GM12878 (cell line): ENCODE measurements around the gene COL21A1. TPM values are rescaled to one million over a fixed set of nuclear protein-coding genes. Genes with fewer than 3 reads are reported as not detected.

Experiments used
- ATAC-seq: fragments of 200-7000 bp; cut with Tn5 transposase; 3 replicates; pipeline ENCODE4 v1.9.1; 2020; ENCODE audit warnings: mild to moderate bottlenecking, moderate library complexity
- BruUV-seq: library from RNA; stranded (reverse); fragments of 400-500 nt; replicated peaks from 2 replicates; lab custom pipeline; 2021; lab: Mats Ljungman, UMichigan
- CTCF ChIA-PET: fragments of 300-600 bp; sonication (Branson Sonifier 250); formaldehyde crosslinking; extraction: SDS; loops from one replicate; lab custom pipeline; 2021; ENCODE audit warnings: inconsistent platforms; lab: Yijun Ruan, JAX
- POLR2A ChIA-PET: fragments of 350-600 bp; formaldehyde crosslinking; extraction: SDS; loops from one replicate; lab custom pipeline; 2021; ENCODE audit warnings: inconsistent platforms; lab: Charles Lee
- RAD21 ChIA-PET: fragments of 300-600 bp; sonication (Branson Sonifier 250); formaldehyde crosslinking; loops from one replicate; lab custom pipeline; 2023; ENCODE audit warnings: antibody characterized with exemption; ENCODE audit not compliant: unreplicated experiment; lab: Charles Lee
- SMC1A ChIA-PET: fragments of 300-600 bp; sonication (Branson Sonifier 250); formaldehyde crosslinking; loops from one replicate; lab custom pipeline; 2023; ENCODE audit not compliant: unreplicated experiment, uncharacterized antibody; lab: Charles Lee
- DNase-seq: peaks from one replicate; pipeline ENCODE4 v3.0.0-alpha.2; 2011; ENCODE audit warnings: low read depth, low spot score
- FAIRE-seq: peaks from 3 replicates; lab custom pipeline; 2011; peaks lifted over from hg19 to GRCh38; lab: Jason Lieb, UNC
- H2AFZ ChIP-seq: 2 replicates; pipeline ENCODE4 v1.6.0; 2011; ENCODE audit warnings: low read depth, low read length, control low read depth; ENCODE audit not compliant: control insufficient read depth
- H3K27ac ChIP-seq: 2 replicates; pipeline ENCODE4 v1.5.1; 2011; ENCODE audit warnings: control low read depth; ENCODE audit not compliant: control insufficient read depth, insufficient read depth
- H3K27me3 ChIP-seq, 2 experiments: replicated peaks in 1 of 2; 2 replicates each; pipeline versions ENCODE4 v1.6.0 to v1.6.1; 2011; ENCODE audit warnings: low read length in 1 of 2; ENCODE audit not compliant: control insufficient read depth in 2 of 2, insufficient read depth in 2 of 2
- H3K36me3 ChIP-seq, 2 experiments: 2 replicates each; pipeline ENCODE4 v1.5.1; 2011; ENCODE audit warnings: low read length in 1 of 2; ENCODE audit not compliant: control insufficient read depth in 2 of 2, insufficient read depth in 2 of 2
- H3K4me1 ChIP-seq: 2 replicates; pipeline ENCODE4 v1.6.1; 2011; ENCODE audit warnings: mild to moderate bottlenecking, low read length, moderate library complexity, mixed read lengths; ENCODE audit not compliant: control insufficient read depth, insufficient read depth
- H3K4me2 ChIP-seq: 2 replicates; pipeline ENCODE4 v1.6.0; 2011; ENCODE audit warnings: control low read depth; ENCODE audit not compliant: control insufficient read depth, insufficient read depth
- H3K4me3 ChIP-seq: fragments of 200-600 bp; sonication (generic); 2 replicates; pipeline ENCODE4 v1.5.1; 2016
- H3K79me2 ChIP-seq: 2 replicates; pipeline ENCODE4 v1.6.0; 2011; ENCODE audit warnings: low read length; ENCODE audit not compliant: control insufficient read depth, insufficient read depth
- H3K9ac ChIP-seq: 2 replicates; pipeline ENCODE4 v1.8.0; 2011; ENCODE audit warnings: low read length, control low read depth, mixed read lengths; ENCODE audit not compliant: control insufficient read depth, insufficient read depth
- H3K9me3 ChIP-seq: replicated peaks from 3 replicates; pipeline ENCODE4 v1.5.1; 2011; ENCODE audit warnings: mild to moderate bottlenecking, low read length; ENCODE audit not compliant: control insufficient read depth, insufficient read depth
- H4K20me1 ChIP-seq: 2 replicates; pipeline ENCODE4 v1.6.0; 2011; ENCODE audit not compliant: control insufficient read depth, insufficient read depth
- ATF3 ChIP-seq: IDR thresholded peaks from 2 replicates; pipeline ENCODE4 v1.6.1; 2011; ENCODE audit warnings: low read depth, mild to moderate bottlenecking, low read length, moderate library complexity, borderline replicate concordance; ENCODE audit errors: extremely low read depth
- CEBPB ChIP-seq, 2 experiments: fragments of 150-350 bp in 1 of 2; IDR thresholded peaks; 2 replicates each; pipeline ENCODE4 v1.6.1; 2012 to 2014; ENCODE audit warnings: low read depth in 2 of 2, low read length in 2 of 2, borderline replicate concordance in 1 of 2, inconsistent platforms in 1 of 2
- CHD2 ChIP-seq: IDR thresholded peaks from 2 replicates; pipeline ENCODE4 v1.6.1; 2011; ENCODE audit warnings: low read depth, low read length, improper control_type of control experiment, borderline replicate concordance
- CREB1 ChIP-seq: IDR thresholded peaks from 2 replicates; pipeline ENCODE4 v1.6.1; 2012; ENCODE audit warnings: low read depth, mild to moderate bottlenecking, inconsistent platforms
- GATAD2B ChIP-seq: fragments of 450-650 bp; conservative IDR thresholded peaks from 2 replicates; pipeline ENCODE4 v1.6.1; 2017; ENCODE audit warnings: low read depth, mild to moderate bottlenecking, moderate library complexity
- KDM1A ChIP-seq: fragments of 200-600 bp; sonication (generic); IDR thresholded peaks from 2 replicates; pipeline ENCODE4 v1.6.1; 2016; ENCODE audit warnings: borderline replicate concordance
- KLF5 ChIP-seq: fragments of 450-650 bp; IDR thresholded peaks from 2 replicates; pipeline ENCODE4 v1.6.1; 2014; ENCODE audit warnings: mild to moderate bottlenecking; ENCODE audit not compliant: partially characterized antibody
- NR2F1 ChIP-seq: fragments of 450-650 bp; conservative IDR thresholded peaks from 2 replicates; pipeline ENCODE4 v1.6.1; 2017; ENCODE audit warnings: mild to moderate bottlenecking
- PKNOX1 ChIP-seq: fragments of 450-650 bp; IDR thresholded peaks from 2 replicates; pipeline ENCODE4 v1.6.1; 2016; ENCODE audit warnings: mild to moderate bottlenecking
- RBBP5 ChIP-seq: fragments of 200-600 bp; sonication (generic); conservative IDR thresholded peaks from 2 replicates; pipeline ENCODE4 v1.6.1; 2016
- STAT3 ChIP-seq: IDR thresholded peaks from 2 replicates; pipeline ENCODE4 v1.6.1; 2011; ENCODE audit warnings: low read depth, low read length, improper control_type of control experiment
- SUZ12 ChIP-seq: fragments of 200-600 bp; sonication (generic); IDR thresholded peaks from one replicate; pipeline ENCODE4 v1.6.1; 2018; ENCODE audit warnings: antibody characterized with exemption, mild to moderate bottlenecking; ENCODE audit not compliant: unreplicated experiment
- TARDBP ChIP-seq: IDR thresholded peaks from 2 replicates; pipeline ENCODE4 v1.6.1; 2016; ENCODE audit warnings: borderline replicate concordance
- whole genome bisulfite sequencing: methylation state at CpG from one replicate; pipeline ENCODE4 v1.1.6; 2016; ENCODE audit warnings: low lambda C conversion rate; ENCODE audit not compliant: insufficient replicate concordance, insufficient coverage; ENCODE audit errors: missing lambda C conversion rate; 5-methylcytosine and 5-hydroxymethylcytosine counted together
- in situ Hi-C: fragments of 300-500 bp; cut with MboI; formaldehyde crosslinking; loops from 9 replicates; pipeline ENCODE4 v1.14.3; 2018; ENCODE audit warnings: mixed read lengths
- intact Hi-C: fragments of 100-400 bp; cut with micrococcal nuclease; formaldehyde crosslinking; loops from one replicate; pipeline ENCODE4 v1.14.2; 2022; ENCODE audit not compliant: unreplicated experiment
- polyA plus RNA-seq, 11 experiments: library from polyadenylated mRNA; depleted of rRNA in 4 of 11; unstranded in 6 of 11; stranded (reverse) in 5 of 11; fragments of >200 nt; fragmentation: Nextera tagmentation in 4 of 11; fragmentation: Illumina TruSeq in 1 of 11; extraction: Ambion mirVana in 4 of 11; extraction: Trizol in 1 of 11; gene quantifications; 1 replicate in 1 of 11; 2 replicates in 10 of 11; pipeline versions ENCODE4 v1.2.1 to v1.2.3, GENCODE V29; 2011 to 2016; ENCODE audit warnings: inconsistent platforms in 2 of 11, missing spikeins in 2 of 11, low read depth in 1 of 11
- total RNA-seq, 4 experiments: library from RNA; depleted of rRNA in 3 of 4; stranded (reverse); fragments of >200 nt in 3 of 4; fragmentation: Illumina TruSeq in 1 of 4; extraction: Trizol in 1 of 4; gene quantifications; 2 replicates each; pipeline versions ENCODE4 v1.2.1 to v1.2.3, GENCODE V29; 2013 to 2021

Gene COL21A1
- total and polyA plus RNA-seq, 10 of the 15 experiments (the other 5 are each of a cell fraction or from before 2014, with no cell fraction given) = 0.10 TPM; not detected in 9

- ChIA-PET CTCF (interaction anchor here (0.6 to 1.5 kb wide), 3 partner anchors 13 to 243 kb away, joined by 3 to 4 read pairs (median 3); no protein-coding TSS in a partner anchor), RAD21 (no interaction called here), POLR2A (no interaction called here), SMC1A (interaction anchor here (1.1 kb wide), 2 partner anchors 41 to 93 kb away, joined by 3 to 4 read pairs; no protein-coding TSS in a partner anchor)
- no peaks in the 10 kb centered on the region for H3K4me1 ChIP-seq
- no peaks in the 10 kb centered on the region for H3K79me2 ChIP-seq
- H4K20me1 ChIP-seq = no peaks in the 10 kb centered on the region
- no peak overlapping the region for H2AFZ ChIP-seq
- no peak for DNase-seq
- in situ Hi-C loops = no loop called here
- no peak overlapping the region for H3K4me2 ChIP-seq
- H3K27ac ChIP-seq = no peak overlapping the region
- FAIRE-seq = no peak
- WGBS = 39% methylated on average over 4 of the region's 4 CpGs
- intact Hi-C loops = no loop called here
- no peak overlapping the region for H3K4me3 ChIP-seq
- no peaks in the 10 kb centered on the region for H3K36me3 ChIP-seq
- no TSS peak for BruUV-seq
- no peak for ATAC-seq
- no peaks in the 10 kb centered on the region for H3K9me3 ChIP-seq
- no peak overlapping the region for H3K9ac ChIP-seq
- H3K27me3 ChIP-seq = no peaks in the 10 kb centered on the region
- no peak for TF ChIP-seq KLF5
- no peak for TF ChIP-seq ATF3
- TF ChIP-seq TARDBP = no peak
- TF ChIP-seq NR2F1 = no peak
- TF ChIP-seq CHD2 = no peak
- no peak for TF ChIP-seq STAT3
- no peak for TF ChIP-seq PKNOX1
- TF ChIP-seq KDM1A = no peak
- TF ChIP-seq RBBP5 = no peak
- no peak for TF ChIP-seq SUZ12
- TF ChIP-seq CEBPB (IDR thresholded peaks at IDR 0.05; ENCODE audit: borderline replicate concordance in 1 of 2, low read depth in 2 of 2, low read length in 2 of 2) = no peak
- TF ChIP-seq CREB1 = no peak
- no peak for TF ChIP-seq GATAD2B
These were observed 198.8 kb downstream of the COL21A1 start for GRCh38 chr6:56048601-56049000.
